H9 (cell line): ENCODE data around the gene SYNJ1. TPM values are rescaled to one million over a fixed set of nuclear protein-coding genes. Genes with fewer than 3 reads are reported as not detected.

Experiments used
- DNase-seq: peaks from one replicate; pipeline ENCODE4 v3.0.0-alpha.2; 2017
- H2AFZ ChIP-seq: one replicate; pipeline ENCODE4 v1.6.1; 2013; ENCODE audit warnings: mild to moderate bottlenecking, low read length, control low read depth, moderate library complexity
- H2AK5ac ChIP-seq: 2 replicates; pipeline ENCODE4 v1.6.1; 2013; ENCODE audit warnings: low read length, control low read depth, mixed read lengths; ENCODE audit not compliant: insufficient read length
- H2BK120ac ChIP-seq: one replicate; pipeline ENCODE4 v1.6.1; 2013; ENCODE audit warnings: low read depth, mild to moderate bottlenecking, low read length, control low read depth, inconsistent platforms; ENCODE audit not compliant: poor library complexity, severe bottlenecking
- H2BK12ac ChIP-seq: 2 replicates; pipeline ENCODE4 v1.6.1; 2013; ENCODE audit warnings: low read length, control low read depth, mixed read lengths, low read depth; ENCODE audit not compliant: insufficient read length
- H2BK15ac ChIP-seq: 2 replicates; pipeline ENCODE4 v1.6.1; 2013; ENCODE audit warnings: low read depth, low read length, control low read depth
- H2BK20ac ChIP-seq: one replicate; pipeline ENCODE4 v1.6.1; 2013; ENCODE audit warnings: low read depth, mild to moderate bottlenecking, low read length, control low read depth, inconsistent platforms; ENCODE audit not compliant: poor library complexity, severe bottlenecking
- H2BK5ac ChIP-seq: 2 replicates; pipeline ENCODE4 v1.6.1; 2013; ENCODE audit warnings: low read length, control low read depth, mixed read lengths; ENCODE audit not compliant: insufficient read length
- H3K14ac ChIP-seq: 2 replicates; pipeline ENCODE4 v1.6.1; 2013; ENCODE audit warnings: low read length, control low read depth; ENCODE audit not compliant: insufficient read depth
- H3K18ac ChIP-seq: 2 replicates; pipeline ENCODE4 v1.6.1; 2013; ENCODE audit warnings: low read depth, mild to moderate bottlenecking, mixed read lengths, low read length, control low read depth; ENCODE audit not compliant: insufficient read length
- H3K23ac ChIP-seq: 2 replicates; pipeline ENCODE4 v1.6.1; 2013; ENCODE audit warnings: low read length, control low read depth, mixed read lengths, low read depth; ENCODE audit not compliant: insufficient read length
- H3K23me2 ChIP-seq: 2 replicates; pipeline ENCODE4 v1.6.1; 2013; ENCODE audit warnings: low read depth, mild to moderate bottlenecking, mixed read lengths, low read length, control low read depth; ENCODE audit not compliant: insufficient read length, poor library complexity, severe bottlenecking
- H3K27ac ChIP-seq: 2 replicates; pipeline ENCODE4 v1.5.1; 2013; ENCODE audit warnings: low read length, control low read depth, mixed read lengths, low read depth; ENCODE audit not compliant: insufficient read length
- H3K27me3 ChIP-seq: 2 replicates; pipeline ENCODE4 v1.6.1; 2013; ENCODE audit warnings: low read length, control low read depth, inconsistent platforms; ENCODE audit not compliant: insufficient read depth
- H3K4ac ChIP-seq: 2 replicates; pipeline ENCODE4 v1.6.1; 2013; ENCODE audit warnings: low read depth, mild to moderate bottlenecking, control low read depth, inconsistent platforms, low read length, moderate library complexity
- H3K4me1 ChIP-seq: 2 replicates; pipeline ENCODE4 v1.6.1; 2013; ENCODE audit warnings: low read length, control low read depth, inconsistent platforms; ENCODE audit not compliant: insufficient read depth
- H3K4me2 ChIP-seq: 2 replicates; pipeline ENCODE4 v1.6.1; 2013; ENCODE audit warnings: low read length, control low read depth, mixed read lengths; ENCODE audit not compliant: insufficient read length, insufficient read depth
- H3K56ac ChIP-seq: 2 replicates; pipeline ENCODE4 v1.6.1; 2013; ENCODE audit warnings: low read depth, mild to moderate bottlenecking, mixed read lengths, low read length, control low read depth; ENCODE audit not compliant: insufficient read length
- H3K79me1 ChIP-seq: 2 replicates; pipeline ENCODE4 v1.6.1; 2013; ENCODE audit warnings: low read depth, mild to moderate bottlenecking, moderate library complexity, low read length, control low read depth, inconsistent platforms; ENCODE audit not compliant: insufficient read depth, poor library complexity, severe bottlenecking
- H3K79me2 ChIP-seq: 2 replicates; pipeline ENCODE4 v1.6.1; 2013; ENCODE audit warnings: low read length, control low read depth, inconsistent platforms; ENCODE audit not compliant: insufficient read depth
- H3K9ac ChIP-seq: 2 replicates; pipeline ENCODE4 v1.6.1; 2013; ENCODE audit warnings: low read length, control low read depth, mixed read lengths; ENCODE audit not compliant: insufficient read length; ENCODE audit errors: extremely low read depth
- H3K9me3 ChIP-seq: one replicate; pipeline ENCODE4 v1.6.1; 2013; ENCODE audit warnings: low read depth, low read length, inconsistent platforms; ENCODE audit not compliant: control insufficient read depth
- H3T11ph ChIP-seq: one replicate; pipeline ENCODE4 v1.6.1; 2013; ENCODE audit warnings: mild to moderate bottlenecking, low read length, control low read depth, inconsistent platforms
- H4K20me1 ChIP-seq: one replicate; pipeline ENCODE4 v1.6.1; 2013; ENCODE audit not compliant: control insufficient read depth, insufficient read length, insufficient read depth
- H4K5ac ChIP-seq: 2 replicates; pipeline ENCODE4 v1.6.1; 2013; ENCODE audit warnings: low read depth, mild to moderate bottlenecking, mixed read lengths, low read length, control low read depth; ENCODE audit not compliant: insufficient read length
- H4K8ac ChIP-seq: replicated peaks from 2 replicates; pipeline ENCODE4 v1.6.1; 2013; ENCODE audit warnings: low read length, control low read depth, mixed read lengths, low read depth; ENCODE audit not compliant: insufficient read length
- H4K91ac ChIP-seq: 2 replicates; pipeline ENCODE4 v1.6.1; 2013; ENCODE audit warnings: low read depth, mild to moderate bottlenecking, moderate library complexity, mixed read lengths, low read length, control low read depth; ENCODE audit not compliant: insufficient read length
- H3K27ac Mint-ChIP-seq, 3 experiments: 2 replicates in 2 of 3; 3 replicates in 1 of 3; pipeline ENCODE4 v1.8.0; 2020 to 2021; ENCODE audit warnings: mixed read lengths in 3 of 3, mild to moderate bottlenecking in 1 of 3, moderate library complexity in 1 of 3
- H3K27me3 Mint-ChIP-seq: 2 replicates; pipeline ENCODE4 v1.8.0; 2021; ENCODE audit warnings: low read depth, mild to moderate bottlenecking, moderate library complexity, mixed read lengths
- H3K36me3 Mint-ChIP-seq, 3 experiments: 2 replicates in 2 of 3; 3 replicates in 1 of 3; pipeline ENCODE4 v1.8.0; 2020 to 2021; ENCODE audit warnings: low read depth in 3 of 3, mixed read lengths in 3 of 3; ENCODE audit not compliant: insufficient read depth in 1 of 3
- H3K4me1 Mint-ChIP-seq, 2 experiments: 2 replicates each; pipeline ENCODE4 v1.8.0; 2020; ENCODE audit warnings: mixed read lengths in 2 of 2
- H3K4me3 Mint-ChIP-seq, 2 experiments: 2 replicates in 1 of 2; 3 replicates in 1 of 2; pipeline ENCODE4 v1.8.0; 2020 to 2021; ENCODE audit warnings: mild to moderate bottlenecking in 2 of 2, mixed read lengths in 2 of 2, moderate library complexity in 1 of 2
- H3K9me3 Mint-ChIP-seq, 2 experiments: 2 replicates in 1 of 2; 3 replicates in 1 of 2; pipeline ENCODE4 v1.8.0; 2020; ENCODE audit warnings: mild to moderate bottlenecking in 2 of 2, mixed read lengths in 2 of 2, moderate library complexity in 1 of 2
- CTCF ChIP-seq: fragments of 200-600 bp; sonication (generic); conservative IDR thresholded peaks from 3 replicates; pipeline ENCODE4 v1.8.0; 2021; ENCODE audit warnings: antibody characterized with exemption, mild to moderate bottlenecking
- WGBS: extraction: QIAGEN DNeasy Blood & Tissue Kit; methylation state at CpG from one replicate; pipeline ENCODE4 v1.1.7; 2013; ENCODE audit warnings: missing lambda C conversion rate, low lambda C conversion rate, mixed read lengths; ENCODE audit not compliant: insufficient read length; ENCODE audit errors: extremely low coverage; 5-methylcytosine and 5-hydroxymethylcytosine counted together
- long read RNA-seq: library from polyadenylated mRNA; unstranded; transcript quantifications from one replicate; pipeline ENCODE4 v2.0.0, GENCODE V29; 2020
- total RNA-seq: library from RNA; stranded (reverse); gene quantifications from 2 replicates; pipeline ENCODE4 v1.2.1, GENCODE V29; 2021

SYNJ1 gene
- 7.1 and 7.5 TPM in 2 replicates for total RNA-seq
- long read RNA-seq, full-length matches to known transcripts = 3 of 10 reads
- long read RNA-seq, partial matches to known transcripts = 7 of 10 reads
- long read RNA-seq, other reads (novel, unspliced or antisense) = 0 of 10 reads

GRCh38 chr21:32727687-32728455 lies at the start of gene SYNJ1:
Gene SYNJ1 (minus strand): TSS chr21:32728013. CDS start chr21:32726895, 1,118 bp downstream.
- no peaks in the 10 kb centered on the region for H3K79me1 ChIP-seq
- no CpG with 5 or more reads among the region's 79 CpGs for WGBS
- peaks cover 6% of the 10 kb centered on the region for H3K23me2 ChIP-seq
- H2BK120ac ChIP-seq = no peak within 1 kb of the TSS
- H3K9ac ChIP-seq = no peak within 1 kb of the TSS
- H3K18ac ChIP-seq = no peak within 1 kb of the TSS
- DNase-seq = peak; percentile 95
- no peak within 1 kb of the TSS for H3K27ac ChIP-seq
- H3K56ac ChIP-seq = no peak within 1 kb of the TSS
- H3K4me1 ChIP-seq = no peaks in the 10 kb centered on the region
- H3K9me3 Mint-ChIP-seq = no peaks in the 10 kb centered on the region
- H4K91ac ChIP-seq = no peak within 1 kb of the TSS
- no peaks in the 10 kb centered on the region for H3K36me3 Mint-ChIP-seq
- no peak within 1 kb of the TSS for H2AK5ac ChIP-seq
- H2AFZ ChIP-seq = no peak within 1 kb of the TSS
- no peaks in the 10 kb centered on the region for H3K27me3 Mint-ChIP-seq
- no peak within 1 kb of the TSS for H4K5ac ChIP-seq
- no peak within 1 kb of the TSS for H4K8ac ChIP-seq
- no peak within 1 kb of the TSS for H3K4ac ChIP-seq
- no peak within 1 kb of the TSS for H3K14ac ChIP-seq
- H3K4me1 Mint-ChIP-seq = peaks cover 10 to 11% of the 10 kb centered on the region in 2 experiments
- no peak within 1 kb of the TSS for H2BK20ac ChIP-seq
- H3K23ac ChIP-seq = no peak within 1 kb of the TSS
- no peak within 1 kb of the TSS for H3T11ph ChIP-seq
- H3K27me3 ChIP-seq = no peaks in the 10 kb centered on the region
- H2BK15ac ChIP-seq = no peak within 1 kb of the TSS
- H3K4me2 ChIP-seq = peak within 1 kb of the TSS; percentile 87
- H2BK12ac ChIP-seq = no peak within 1 kb of the TSS
- no peaks in the 10 kb centered on the region for H3K9me3 ChIP-seq
- TF ChIP-seq CTCF = no peak
- peak within 1 kb of the TSS; percentile 70 to 81 (median 77); a peak in 6 of 7 replicates for H3K27ac Mint-ChIP-seq
- no peaks in the 10 kb centered on the region for H3K79me2 ChIP-seq
- H2BK5ac ChIP-seq = no peak within 1 kb of the TSS
- H3K4me3 Mint-ChIP-seq = peak within 1 kb of the TSS; percentile 88 to 90
- no peaks in the 10 kb centered on the region for H4K20me1 ChIP-seq
